ENCODE measurements around the gene VPS8.
A peak's percentile ranks its signal among the peaks of the same experiment; 100 is the strongest.

The VPS8 gene

GRCh38 chr3:184811999-184812661, at the start of gene VPS8:
TSS of gene VPS8 (plus strand) at chr3:184812166. CDS start at chr3:184824633, 12,467 bp downstream.
- peak; percentile 95 for DNase-seq (ENCODE audit: low spot score)

DNA sequence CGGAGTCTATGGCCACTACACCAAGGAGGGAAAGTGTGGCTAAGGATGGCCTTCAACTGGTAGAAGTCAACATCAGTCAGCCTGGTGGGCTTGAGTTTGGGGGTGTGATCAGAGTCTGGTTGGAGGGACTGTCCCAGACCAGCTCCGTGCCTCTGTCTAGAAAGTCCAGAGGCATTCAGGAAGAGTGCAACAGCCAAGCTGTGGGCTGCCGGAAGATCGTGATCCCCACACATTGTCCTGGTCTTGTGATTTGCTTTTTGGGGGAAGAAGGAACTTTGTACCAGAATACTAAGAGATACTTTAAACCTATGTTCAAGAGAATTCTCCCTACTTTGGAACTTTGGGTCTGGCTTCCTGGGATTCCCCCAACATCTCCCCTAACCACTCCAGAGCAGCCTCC, 47.8 kb upstream of the VPS8 start:
- DNase-seq (ENCODE audit: low spot score): no peak

GRCh38 chr3:184765047-184765729, 46.8 kb upstream of the VPS8 start:
- no peak for DNase-seq (ENCODE audit: low spot score)

- no peak for DNase-seq (ENCODE audit: low spot score)
Observed at GRCh38 chr3:184765730-184766074, 46.3 kb upstream of the VPS8 start.

GRCh38 chr3:184766555-184767261, 45.3 kb upstream of the VPS8 start:
- DNase-seq (ENCODE audit: low spot score): no peak

- DNase-seq (ENCODE audit: low spot score): no peak
Observed at GRCh38 chr3:184767377-184767776, 44.6 kb upstream of the VPS8 start.

GRCh38 chr3:184769382-184770170, 42.4 kb upstream of the VPS8 start:
- DNase-seq (ENCODE audit: low spot score): no peak

- no peak for DNase-seq (ENCODE audit: low spot score)
Observed at GRCh38 chr3:184770541-184770940, 41.4 kb upstream of the VPS8 start.

DNA sequence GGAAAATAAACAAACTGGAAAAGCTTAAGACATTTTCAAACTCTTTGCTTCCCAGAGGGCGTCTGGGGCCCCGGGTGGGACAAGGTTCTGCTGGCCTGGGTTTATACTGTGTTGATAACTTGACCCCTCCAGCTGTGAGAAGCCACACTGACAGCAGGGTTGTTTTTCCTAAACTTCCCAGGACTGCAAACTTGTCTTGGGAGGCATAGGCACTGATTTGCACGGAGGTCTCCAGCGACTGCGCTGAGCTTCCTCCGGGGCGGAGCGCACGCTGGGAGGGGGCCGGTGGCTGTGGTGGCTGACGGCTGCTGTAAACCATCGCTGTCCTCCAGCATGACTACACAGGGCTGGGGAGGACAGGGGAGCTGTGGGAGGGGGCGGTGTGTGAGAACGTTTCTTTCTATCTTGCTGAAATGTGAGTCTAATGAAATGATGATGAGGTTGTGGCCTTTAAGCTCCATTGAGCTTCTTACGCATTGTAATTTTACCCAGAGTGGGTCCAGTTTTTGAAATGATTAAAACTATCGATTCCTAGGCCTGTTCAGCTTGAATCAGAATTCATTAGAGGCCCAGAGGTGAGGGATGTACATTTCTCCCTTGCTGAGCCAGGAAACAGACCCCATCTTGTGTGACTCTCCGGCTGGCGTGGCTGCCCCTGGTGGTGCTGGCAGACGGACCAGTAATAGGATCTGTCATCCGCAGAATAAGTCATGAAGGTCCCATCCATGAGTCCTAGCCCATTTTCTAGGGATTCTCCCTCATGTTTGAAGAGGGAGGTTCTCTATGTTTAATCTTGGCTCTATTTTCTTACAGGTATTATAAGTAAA, 40.5 kb upstream of the VPS8 start:
- no peak for DNase-seq (ENCODE audit: low spot score)

DNA sequence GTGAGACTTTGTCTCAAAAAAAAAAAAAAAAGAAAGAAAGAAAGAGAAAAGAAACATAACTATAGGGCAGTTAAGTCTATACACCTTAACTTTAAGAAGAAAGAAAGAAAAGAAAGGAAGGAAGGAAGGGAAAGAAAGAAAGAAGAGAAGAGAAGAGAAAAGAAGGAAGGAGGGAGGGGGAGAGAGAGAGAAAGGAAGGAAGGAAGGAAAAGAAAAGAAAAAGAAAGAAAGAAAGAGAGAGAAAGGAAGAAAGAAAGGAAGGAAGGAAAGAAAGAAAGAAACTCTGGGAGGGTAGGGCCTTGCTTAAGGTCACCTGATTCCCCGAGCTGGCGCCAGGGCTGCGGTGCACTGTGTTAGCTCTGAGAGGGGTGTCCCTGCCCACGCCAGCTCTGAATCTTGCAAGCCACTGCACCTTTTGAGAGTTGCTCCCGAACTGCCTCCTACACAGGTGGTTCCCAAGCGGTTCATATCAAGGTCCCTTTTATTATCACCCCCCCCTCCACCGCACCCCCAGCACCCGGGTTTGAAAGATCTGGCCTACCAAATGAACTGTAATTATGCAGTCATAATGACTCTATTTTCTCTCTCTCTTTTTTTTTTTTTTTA, 39.2 kb upstream of the VPS8 start:
- DNase-seq (ENCODE audit: low spot score): no peak

DNA sequence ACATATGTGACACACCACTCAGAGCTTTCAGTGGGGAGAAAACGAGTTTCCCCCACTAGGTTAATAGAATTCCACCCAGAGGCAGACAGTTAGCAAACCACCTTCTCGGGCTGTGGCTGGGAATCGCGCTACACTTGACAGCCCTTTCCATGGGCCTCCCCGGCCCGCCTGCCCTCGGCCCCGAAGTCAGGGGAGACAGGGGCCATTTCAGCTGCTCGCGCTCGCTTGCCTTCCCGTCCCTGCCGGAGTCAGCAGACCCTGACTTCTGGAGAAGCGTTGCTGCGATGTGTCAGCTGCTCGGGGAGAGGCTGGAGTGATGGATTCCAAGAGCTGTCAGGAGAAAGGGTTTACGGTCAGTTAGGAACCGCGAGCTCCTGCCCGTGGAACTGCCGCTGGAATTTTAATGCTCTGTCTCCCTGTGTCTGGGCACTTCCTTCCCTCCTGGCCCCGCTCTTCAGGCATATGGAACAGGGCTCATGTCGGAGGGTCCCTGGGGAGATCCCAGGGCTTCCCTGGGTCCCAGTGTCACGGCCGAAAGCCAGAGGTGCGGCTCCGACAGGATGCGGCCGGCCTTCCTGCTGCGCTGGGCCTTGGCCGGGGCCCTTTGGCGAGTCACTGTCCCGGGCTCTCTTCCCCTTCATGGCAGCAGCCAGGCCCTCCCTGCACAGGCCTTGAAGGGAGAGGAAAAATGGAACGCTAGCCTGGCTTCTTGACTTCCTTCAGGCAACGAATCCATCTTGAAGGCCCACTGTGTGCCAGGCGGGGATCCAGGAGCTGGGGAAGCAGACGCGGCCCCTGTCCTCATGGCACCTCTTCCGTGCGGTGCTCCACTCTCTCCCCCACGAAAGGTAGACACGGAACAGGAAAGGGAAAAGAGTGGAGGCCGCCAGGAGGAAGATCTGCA, 38.4 kb upstream of the VPS8 start:
- DNase-seq (ENCODE audit: low spot score): no peak

GRCh38 chr3:184776916-184777315, 35.0 kb upstream of the VPS8 start:
- DNase-seq (ENCODE audit: low spot score): no peak

DNA sequence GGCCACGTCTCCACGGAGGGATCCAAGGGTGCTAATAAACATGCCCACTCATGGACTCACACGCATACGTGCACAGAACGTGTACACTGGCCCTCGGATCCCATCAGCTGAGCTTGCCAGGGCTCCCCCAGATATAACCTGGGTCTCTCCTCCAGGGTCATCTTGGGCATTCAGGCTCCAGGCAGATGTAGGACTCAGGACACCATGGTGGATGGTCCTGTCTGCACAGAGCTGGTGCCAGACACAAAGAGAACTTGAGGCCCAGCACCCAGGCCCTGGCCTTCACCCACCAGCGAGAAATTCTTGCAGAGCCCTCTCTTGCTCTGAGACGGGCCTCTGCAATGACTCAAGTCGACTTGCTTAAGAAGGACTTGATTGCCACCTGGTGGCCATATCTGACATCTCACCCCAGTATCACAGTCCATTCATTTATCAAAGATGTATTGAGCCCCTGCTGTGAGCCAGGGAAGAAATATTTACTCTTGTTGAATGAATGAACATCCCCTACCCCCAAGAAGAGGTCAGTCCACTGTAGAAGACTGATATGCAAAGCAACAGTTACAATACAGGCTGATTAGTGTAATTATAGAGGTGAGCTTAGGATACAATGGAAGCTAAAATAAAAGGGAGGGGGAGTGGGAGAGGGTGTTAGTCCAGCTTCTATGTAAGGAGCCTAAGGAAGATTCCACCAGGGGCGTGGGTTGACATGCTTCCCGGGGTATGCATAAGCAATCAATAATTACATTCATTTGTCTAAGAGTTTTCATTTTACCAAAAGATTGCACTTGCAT, 34.2 kb upstream of the VPS8 start:
- peak; percentile 93 for DNase-seq (ENCODE audit: low spot score)

DNA sequence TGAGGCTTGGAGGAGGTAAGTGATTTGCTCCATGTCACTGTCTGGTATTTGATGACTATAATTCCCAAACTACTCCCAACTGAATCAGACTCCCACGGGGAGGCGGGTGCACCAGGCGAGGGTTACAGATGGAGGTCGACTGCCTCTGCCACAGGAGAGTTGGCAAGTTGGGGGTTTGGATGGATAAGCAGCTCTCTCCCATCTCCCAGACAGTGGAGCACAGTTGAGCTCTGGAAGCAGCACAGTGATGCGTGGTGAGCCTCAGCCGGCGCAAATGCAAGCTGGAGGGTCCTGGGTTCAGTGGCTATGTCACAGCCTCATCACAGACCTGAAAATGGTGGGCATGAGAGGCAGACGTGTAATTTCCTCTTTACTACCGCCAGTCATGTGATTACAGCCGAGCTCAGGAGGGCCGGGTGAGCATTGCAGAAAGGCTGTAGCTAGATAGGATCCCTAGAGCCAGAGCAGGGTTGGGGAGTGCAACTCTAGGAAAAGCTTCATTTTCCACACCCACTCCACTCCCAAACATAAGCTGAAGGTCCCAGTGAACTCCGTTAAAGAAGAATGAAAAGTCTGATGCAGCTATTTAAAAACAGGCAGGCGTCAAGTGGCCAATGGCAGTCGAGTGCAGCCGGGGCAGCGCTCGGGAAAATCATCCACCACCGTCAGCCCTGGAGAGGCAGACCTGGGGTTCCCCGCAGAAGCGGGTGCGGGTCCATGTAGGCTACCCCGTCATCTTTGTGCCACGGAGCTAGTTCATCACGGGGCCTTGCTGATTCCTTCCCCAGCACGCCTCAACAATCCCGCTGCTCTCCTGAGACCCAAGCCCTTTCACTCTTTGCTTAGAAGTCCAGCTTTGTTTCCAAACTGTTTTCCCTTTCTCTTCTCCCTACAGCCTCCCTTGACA, 33.3 kb upstream of the VPS8 start:
- DNase-seq (ENCODE audit: low spot score): peak; percentile 52

DNA sequence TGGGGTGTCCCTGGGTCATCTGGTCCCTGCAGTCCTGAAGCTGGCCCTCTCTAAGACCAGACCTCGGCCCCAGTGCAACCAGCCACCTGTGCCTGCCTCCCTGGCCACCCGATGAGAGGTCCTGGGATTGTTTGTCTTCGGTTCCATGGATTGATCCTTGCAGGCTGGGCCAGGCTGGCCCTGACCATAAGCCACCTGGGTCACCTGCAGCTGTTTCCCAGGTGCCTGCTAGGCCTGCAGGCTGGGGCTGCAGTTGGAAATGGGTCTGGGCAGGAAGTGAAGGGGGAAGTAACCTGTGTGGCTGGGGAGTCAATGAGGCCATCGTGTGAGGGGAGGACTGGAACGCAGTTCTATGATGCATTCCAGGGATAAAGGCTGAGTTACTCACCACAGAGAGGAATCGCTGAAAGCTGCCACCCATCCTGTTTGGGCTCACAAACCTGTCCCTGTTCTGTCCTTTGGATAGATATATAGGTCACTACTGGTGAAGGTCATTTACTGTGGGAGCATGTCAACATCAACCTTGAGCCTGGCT, 30.9 kb upstream of the VPS8 start:
- DNase-seq (ENCODE audit: low spot score): no peak

DNA sequence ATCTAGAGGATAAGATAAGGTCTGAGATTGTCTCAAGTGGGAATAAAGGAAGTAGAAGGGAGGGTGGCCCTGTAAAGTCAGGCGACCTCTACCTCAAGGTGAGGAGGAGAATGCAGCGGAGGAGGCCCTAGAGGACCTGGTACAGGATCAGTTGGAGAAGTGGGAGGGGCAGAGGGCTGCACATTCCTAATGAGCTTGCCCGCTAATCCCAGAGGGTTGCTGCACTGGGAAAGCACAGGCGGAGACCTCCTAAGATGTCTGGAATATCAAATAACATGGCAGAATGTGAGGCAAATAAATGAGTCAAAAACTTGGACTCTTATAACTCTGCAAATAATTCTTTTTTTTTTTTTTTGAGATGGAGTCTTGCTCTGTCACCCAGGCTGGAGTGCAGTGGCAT, 30.2 kb upstream of the VPS8 start:
- no peak for DNase-seq (ENCODE audit: low spot score)

DNA sequence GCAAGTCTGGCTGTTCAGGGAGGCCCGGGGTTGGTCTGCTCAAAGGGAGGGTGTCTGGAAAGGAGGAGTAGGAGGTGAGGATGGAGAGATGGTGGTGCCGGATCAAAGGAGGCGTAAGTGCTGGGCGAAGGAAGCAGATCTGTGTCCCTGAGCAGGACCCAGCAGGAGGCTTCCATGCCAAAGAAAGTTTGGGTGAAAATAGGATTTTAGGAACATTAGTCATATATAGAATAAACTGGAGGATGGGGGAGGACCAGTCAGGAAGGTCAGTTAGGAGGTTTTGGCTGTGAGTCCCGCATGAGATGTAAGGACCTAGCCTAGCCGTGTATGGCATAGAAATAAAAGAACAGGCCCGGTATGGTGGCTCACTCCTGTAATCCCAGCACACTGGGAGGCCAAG, 28.6 kb upstream of the VPS8 start:
- DNase-seq (ENCODE audit: low spot score): peak; percentile 55
